Heart left ventricle (tissue), 16 donors: ENCODE measurements around the gene INPP4B. TPM values are rescaled to one million over a fixed set of nuclear protein-coding genes. Genes with fewer than 3 reads are reported as not detected.
A peak's percentile ranks its signal among the peaks of the same experiment; 100 is the strongest.

Experiments used
- ATAC-seq, 4 donors: fragments of 200-7000 bp; cut with Tn5 transposase; one replicate each; pipeline ENCODE4 v1.9.1; 2020 to 2022; ENCODE audit warnings: moderate library complexity in 4 of 4, mild to moderate bottlenecking in 3 of 4, moderate number of reproducible peaks in 1 of 4
- DNase-seq, 5 donors: peaks; one replicate each; pipeline ENCODE4 v3.0.0-alpha.2; 2020
- H3K27ac ChIP-seq, 12 donors: fragments of 200-600 bp; sonication (generic) in 4 of 12; one replicate each; pipeline versions ENCODE4 v1.5.0 to v1.8.0; 2016 to 2022; ENCODE audit warnings: mild to moderate bottlenecking in 2 of 12
- H3K27me3 ChIP-seq, 9 donors: fragments of 200-600 bp; sonication (generic) in 2 of 9; one replicate each; pipeline versions ENCODE4 v1.5.1 to v1.8.0; 2016 to 2022; ENCODE audit warnings: mild to moderate bottlenecking in 3 of 9
- H3K36me3 ChIP-seq, 9 donors: fragments of 200-600 bp; sonication (generic) in 2 of 9; one replicate each; pipeline versions ENCODE4 v1.5.0 to v1.8.0; 2018 to 2022; ENCODE audit warnings: mild to moderate bottlenecking in 2 of 9
- H3K4me1 ChIP-seq, 12 donors: fragments of 200-600 bp; sonication (generic) in 4 of 12; one replicate each; pipeline versions ENCODE4 v1.5.0 to v1.8.0; 2016 to 2022; ENCODE audit warnings: mild to moderate bottlenecking in 3 of 12
- H3K4me3 ChIP-seq, 12 donors: fragments of 200-600 bp; sonication (generic) in 4 of 12; one replicate each; pipeline versions ENCODE4 v1.5.0 to v1.8.0; 2017 to 2022; ENCODE audit warnings: mild to moderate bottlenecking in 9 of 12, moderate library complexity in 4 of 12
- H3K9me3 ChIP-seq, 12 donors: fragments of 200-600 bp; sonication (generic) in 4 of 12; one replicate each; pipeline versions ENCODE4 v1.5.0 to v1.8.0; 2016 to 2022; ENCODE audit warnings: mild to moderate bottlenecking in 1 of 12
- CTCF ChIP-seq, 12 donors: fragments of 200-600 bp; sonication (generic) in 4 of 12; IDR thresholded peaks; one replicate each; pipeline versions ENCODE4 v1.5.0 to v1.8.0; 2018 to 2022; ENCODE audit warnings: antibody characterized with exemption in 12 of 12, mild to moderate bottlenecking in 5 of 12
- POLR2A ChIP-seq, 2 donors: fragments of 450-650 bp; IDR thresholded peaks; one replicate each; pipeline ENCODE4 v1.6.1; 2017; ENCODE audit warnings: antibody characterized with exemption in 2 of 2, mild to moderate bottlenecking in 2 of 2, moderate library complexity in 2 of 2
- WGBS, 4 donors: extraction: QIAGEN DNeasy Blood & Tissue Kit in 2 of 4; methylation state at CpG; one replicate each; pipeline versions ENCODE4 v1.1.5 to v1.1.7; 2013 to 2018; 5-methylcytosine and 5-hydroxymethylcytosine counted together
- intact Hi-C, 10 donors: fragments of 100-400 bp; cut with DNase I; formaldehyde crosslinking; loops; one replicate each; pipeline versions ENCODE4 v1.11.1 to v1.14.2; 2022
- polyA plus RNA-seq, 2 donors: library from polyadenylated mRNA; stranded (reverse); fragments of 200-250 nt; gene quantifications; one replicate each; pipeline ENCODE4 v1.2.3, GENCODE V29; 2013
- total RNA-seq, 9 donors: library from RNA; depleted of rRNA in 2 of 9; stranded (reverse); fragments of >200 nt in 2 of 9; fragmentation: NEBNext Ultra II Directional in 3 of 9; extraction: Animal tissue kit (Norgen Biotek cat#: 25700) in 3 of 9; gene quantifications; one replicate each; pipeline versions ENCODE4 v1.1.0 to v1.2.4, GENCODE V29; 2016 to 2023
- donor health status: ischemic (EF 13 %, LVEDD 7.1; RV severe dilation, severe dysfunction).
- donor health status: healthy with polysubstance abuse.
- donor health status: DM: no; HTN: yes; CAD: no.
- donor health status: DM: no; HTN: no; CAD: no.
- donor health status: ischemic (EF 25% LVEDD 6.9; RV normal size, moderate dysfunction).
- donor health status: ischemic (EF 25% LVEDD 5.7; RV mildly dilated, moderate dysfunction).
- donor health status: healthy.
- donor health status: DM: yes; HTN: yes; CAD: no.
- donor health status: ischemic (EF 35%, LVEDD 5.7; RV mildly dilated, moderate dysfunction).
- donor health status: nonischemic (EF 11% LVEDD 7.7; RV severe dilation, severe dysfunction).
- donor health status: DM: yes; HTN: yes; CAD: no.
- donor health status: PGD.
- donor health status: ischemic (EF 29% LVEDD 5.4; RV normal size, mild dysfunction).
- donor health status: nonischemic (EF 23%, LVEDD 6.1; RV moderate dilation, normal function).

INPP4B gene
- total and polyA plus RNA-seq, 11 donors = 5.5 to 128 (median 39.1) TPM

DNA sequence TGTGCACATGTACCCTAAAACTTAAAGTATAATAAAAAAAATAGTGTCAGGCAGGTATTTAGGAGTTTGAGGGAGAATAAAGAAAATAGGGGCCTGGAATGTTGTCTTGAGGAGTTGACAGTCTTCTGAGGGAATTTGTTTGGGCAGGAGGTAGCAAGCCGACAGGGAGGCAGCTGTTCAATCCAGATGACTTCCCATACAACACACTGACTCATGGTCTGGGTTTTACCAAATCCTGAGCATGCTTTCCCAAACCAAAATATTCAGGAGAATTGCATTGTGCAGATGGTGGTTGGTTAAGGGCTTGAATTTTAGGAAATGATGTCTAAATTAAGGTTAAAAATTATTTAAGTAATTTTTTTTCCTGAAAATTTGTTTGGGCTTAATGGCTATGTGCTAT lies 430.0 kb downstream of the INPP4B start:
- WGBS, 4 donors = 45 to 75% (median 57%) methylated on average over 1 of the region's 1 CpG
- peak overlapping the region in 3 of 12 donors; percentile 4 to 74 (median 30) for H3K27ac ChIP-seq
- DNase-seq (no peak), ATAC-seq (peak in 1 of 4 donors; percentile 66)
- intact Hi-C loops = no loop called here
- H3K9me3 ChIP-seq = no peaks in the 10 kb centered on the region
- H3K36me3 ChIP-seq = no peaks in the 10 kb centered on the region
- H3K4me1 ChIP-seq = peaks cover 0 to 16% (median 4%) of the 10 kb centered on the region in 12 donors
- H3K4me3 ChIP-seq = no peak overlapping the region
- TF ChIP-seq POLR2A (IDR thresholded peaks at IDR 0.05) (no peak), CTCF (IDR thresholded peaks at IDR 0.05) (no peak)
- H3K27me3 ChIP-seq = no peaks in the 10 kb centered on the region

DNA sequence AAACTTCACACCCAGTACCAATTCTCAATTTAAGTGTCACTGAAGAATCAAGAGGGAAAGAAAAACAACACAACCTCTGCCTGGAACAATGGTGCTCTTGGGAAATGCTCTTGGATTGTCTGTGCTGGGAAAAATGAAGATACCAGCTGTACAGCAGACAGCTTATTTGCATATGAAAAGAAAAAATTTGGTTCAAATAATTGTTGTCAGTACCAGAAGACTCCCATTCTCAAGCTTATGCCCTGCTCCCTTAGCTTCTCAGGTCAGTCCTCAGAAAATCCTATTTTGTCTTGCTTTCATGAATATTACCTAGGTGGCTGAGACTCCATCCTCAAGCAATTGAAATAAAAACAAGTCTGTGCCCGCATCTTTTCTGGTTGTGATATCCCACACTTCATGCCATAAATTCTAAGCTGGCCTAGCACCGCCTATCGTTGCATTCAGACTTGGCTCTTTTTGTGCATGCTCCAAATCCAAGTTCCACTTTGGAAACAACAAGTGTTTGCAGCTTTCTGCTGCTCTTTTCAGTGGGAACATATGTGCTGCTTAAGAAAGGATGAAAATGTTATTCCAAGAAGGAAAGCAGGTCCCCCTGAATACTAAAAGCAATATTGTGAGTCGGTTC lies 431.6 kb downstream of the INPP4B start:
- Histone ChIP-seq H3K27ac (no peak overlapping the region), H3K36me3 (no peaks in the 10 kb centered on the region), H3K4me1 (peaks cover 0 to 16% (median 4%) of the 10 kb centered on the region in 12 donors), H3K4me3 (no peak overlapping the region), H3K9me3 (no peaks in the 10 kb centered on the region), H3K27me3 (no peaks in the 10 kb centered on the region)
- TF ChIP-seq CTCF (IDR thresholded peaks at IDR 0.05) (no peak), POLR2A (IDR thresholded peaks at IDR 0.05) (no peak)
- ATAC-seq = no peak
- DNase-seq = no peak
- intact Hi-C loops = loop anchor here in 1 of 10 donors (5.0 kb wide), 1 partner anchor 57 kb away; no protein-coding TSS in a partner anchor
- 68 to 78% (median 72%) methylated on average over 4 of the region's 4 CpGs for WGBS, 4 donors

DNA sequence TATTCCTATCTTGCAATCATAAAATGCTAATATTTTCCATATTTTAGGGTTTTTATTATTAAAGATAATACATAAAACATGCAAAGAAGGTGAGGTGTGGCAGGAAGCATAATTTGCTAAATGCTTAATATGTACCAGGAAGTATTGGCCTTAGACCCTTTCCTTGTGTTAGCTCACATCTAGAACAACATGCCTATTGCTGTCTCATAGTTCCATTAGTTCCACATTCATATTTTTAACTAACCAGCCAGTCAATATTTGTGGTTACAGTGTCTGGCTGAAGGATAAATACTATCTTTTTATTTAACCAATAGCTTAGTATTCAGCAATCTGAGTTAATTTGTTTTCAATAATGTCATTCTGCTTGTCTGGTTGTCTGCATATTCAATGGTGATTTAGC lies 432.6 kb downstream of the INPP4B start:
- intact Hi-C loops = loop anchor here in 1 of 10 donors (5.0 kb wide), 1 partner anchor 56 kb away; no protein-coding TSS in a partner anchor
- Histone ChIP-seq H3K36me3 (no peaks in the 10 kb centered on the region), H3K27me3 (no peaks in the 10 kb centered on the region), H3K4me1 (peaks cover 0 to 16% (median 3%) of the 10 kb centered on the region in 12 donors), H3K4me3 (no peak overlapping the region), H3K27ac (no peak overlapping the region), H3K9me3 (no peaks in the 10 kb centered on the region)
- no peak for TF ChIP-seq CTCF (IDR thresholded peaks at IDR 0.05)
- no peak for TF ChIP-seq POLR2A (IDR thresholded peaks at IDR 0.05)
- ATAC-seq (no peak), DNase-seq (no peak)

GRCh38 chr4:142411993-142412392 lies 434.1 kb downstream of the INPP4B start:
- intact Hi-C loops = loop anchor here in 1 of 10 donors (5.0 kb wide), 1 partner anchor 55 kb away; no protein-coding TSS in a partner anchor
- H3K36me3 ChIP-seq = no peaks in the 10 kb centered on the region
- TF ChIP-seq POLR2A (IDR thresholded peaks at IDR 0.05) (no peak), CTCF (IDR thresholded peaks at IDR 0.05) (no peak)
- no peaks in the 10 kb centered on the region for H3K27me3 ChIP-seq
- ATAC-seq (no peak), DNase-seq (no peak)
- no peak overlapping the region for H3K27ac ChIP-seq
- H3K4me3 ChIP-seq = no peak overlapping the region
- H3K9me3 ChIP-seq = no peaks in the 10 kb centered on the region
- H3K4me1 ChIP-seq = peaks cover 0 to 21% (median 4%) of the 10 kb centered on the region in 12 donors
